Astrocyte of the spinal cord (primary cell): ENCODE measurements around the gene BTBD9.

Source experiments
- DNase-seq: peaks from one replicate; pipeline ENCODE4 v3.0.0; 2011; ENCODE audit warnings: low read depth, low spot score
- H3K4me3 ChIP-seq: 2 replicates; pipeline ENCODE4 v1.5.1; 2011; ENCODE audit warnings: low read depth, mild to moderate bottlenecking, low read length, moderate library complexity
- in situ Hi-C: cut with HindIII; loops from 2 replicates; pipeline ENCODE4 v1.10.0; 2017; ENCODE audit warnings: low sequenced_read_pairs
- TF ChIP-seq, protein P1 (sequence below): IDR thresholded peaks from 2 replicates; pipeline ENCODE4 v1.5.1; 2012; ENCODE audit warnings: low read depth, mild to moderate bottlenecking, low read length, inconsistent platforms

The BTBD9 gene

GRCh38 chr6:38168699-38169098 lies 471.0 kb downstream of the BTBD9 start:
- in situ Hi-C loops, result no loop called here
- no peak for DNase-seq
- TF ChIP-seq, protein P1, sequence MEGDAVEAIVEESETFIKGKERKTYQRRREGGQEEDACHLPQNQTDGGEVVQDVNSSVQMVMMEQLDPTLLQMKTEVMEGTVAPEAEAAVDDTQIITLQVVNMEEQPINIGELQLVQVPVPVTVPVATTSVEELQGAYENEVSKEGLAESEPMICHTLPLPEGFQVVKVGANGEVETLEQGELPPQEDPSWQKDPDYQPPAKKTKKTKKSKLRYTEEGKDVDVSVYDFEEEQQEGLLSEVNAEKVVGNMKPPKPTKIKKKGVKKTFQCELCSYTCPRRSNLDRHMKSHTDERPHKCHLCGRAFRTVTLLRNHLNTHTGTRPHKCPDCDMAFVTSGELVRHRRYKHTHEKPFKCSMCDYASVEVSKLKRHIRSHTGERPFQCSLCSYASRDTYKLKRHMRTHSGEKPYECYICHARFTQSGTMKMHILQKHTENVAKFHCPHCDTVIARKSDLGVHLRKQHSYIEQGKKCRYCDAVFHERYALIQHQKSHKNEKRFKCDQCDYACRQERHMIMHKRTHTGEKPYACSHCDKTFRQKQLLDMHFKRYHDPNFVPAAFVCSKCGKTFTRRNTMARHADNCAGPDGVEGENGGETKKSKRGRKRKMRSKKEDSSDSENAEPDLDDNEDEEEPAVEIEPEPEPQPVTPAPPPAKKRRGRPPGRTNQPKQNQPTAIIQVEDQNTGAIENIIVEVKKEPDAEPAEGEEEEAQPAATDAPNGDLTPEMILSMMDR, result no peak

DNA sequence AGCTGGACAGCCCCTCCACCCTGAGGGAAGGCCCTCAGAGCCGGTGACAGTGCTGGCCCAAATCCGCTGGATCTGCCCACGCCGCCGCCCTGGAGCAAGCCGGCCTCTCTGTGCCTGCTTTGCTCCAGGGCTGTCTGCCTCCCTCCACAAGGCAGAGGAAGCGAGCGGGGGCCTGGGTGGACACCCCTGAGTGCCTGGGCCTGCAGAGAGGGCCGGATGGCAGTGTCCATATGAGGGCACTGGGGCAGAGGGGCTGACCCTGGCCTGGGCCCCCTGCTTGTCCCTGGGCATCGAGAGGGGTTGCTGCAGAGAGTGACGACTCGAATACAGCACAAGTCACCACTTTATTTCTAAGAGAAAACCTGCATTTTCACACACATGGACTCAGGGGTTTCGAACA lies 471.6 kb downstream of the BTBD9 start:
- no peak for DNase-seq
- no peak overlapping the region for H3K4me3 ChIP-seq
- in situ Hi-C loops, result no loop called here
- TF ChIP-seq, protein P1, result no peak

More at GRCh38 chr6:38168699-38169098, 471.0 kb downstream of the BTBD9 start:
- H3K4me3 ChIP-seq, result no peak overlapping the region

DNA sequence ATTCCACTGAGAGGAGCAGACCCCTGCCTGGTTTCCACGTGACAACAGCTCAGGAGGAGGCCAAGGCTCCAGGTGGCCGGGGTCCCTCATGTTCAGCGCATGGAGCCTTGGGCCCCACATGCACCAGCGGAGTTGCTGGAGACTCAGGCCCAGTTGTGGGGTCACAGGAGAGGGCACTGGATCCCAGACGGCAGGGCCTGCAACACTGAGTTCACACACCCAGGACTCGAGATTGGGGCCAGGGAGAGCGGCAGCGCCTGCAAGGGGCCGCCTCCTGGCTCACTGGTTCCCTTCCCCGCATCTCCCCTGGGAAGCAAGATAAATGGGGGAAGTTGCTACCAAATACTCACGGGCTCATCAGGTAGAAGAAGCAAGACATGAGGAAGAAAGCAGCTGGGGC lies 472.1 kb downstream of the BTBD9 start:
- no peak for DNase-seq
- in situ Hi-C loops, result no loop called here
- H3K4me3 ChIP-seq, result no peak overlapping the region
- TF ChIP-seq, protein P1, result no peak

GRCh38 chr6:38166411-38167240 lies 473.1 kb downstream of the BTBD9 start:
- no peak overlapping the region for H3K4me3 ChIP-seq
- in situ Hi-C loops, result no loop called here
- no peak for DNase-seq
- TF ChIP-seq, protein P1, result no peak

- H3K4me3 ChIP-seq, result no peak overlapping the region
- in situ Hi-C loops, result no loop called here
These were observed 475.0 kb downstream of the BTBD9 start for GRCh38 chr6:38164671-38165108.

DNA sequence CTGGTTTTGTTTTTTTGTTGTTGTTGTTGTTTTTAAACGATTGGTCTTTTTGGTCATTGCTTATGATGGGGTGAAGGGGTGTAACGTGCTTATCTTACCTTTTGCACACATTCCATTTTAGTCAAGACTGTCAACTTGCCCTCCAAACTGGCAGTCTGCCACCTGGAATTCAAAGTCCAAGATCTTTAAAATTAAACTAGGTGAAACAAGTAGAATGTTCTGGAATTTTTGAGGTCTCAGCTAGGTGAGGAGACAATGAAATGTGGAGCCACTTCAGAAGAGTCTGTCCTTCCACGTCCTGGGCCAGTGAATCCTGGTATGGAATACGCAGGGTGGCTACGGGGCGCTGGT lies 475.6 kb downstream of the BTBD9 start:
- DNase-seq, result no peak
- TF ChIP-seq, protein P1, result no peak
- in situ Hi-C loops, result no loop called here
- no peak overlapping the region for H3K4me3 ChIP-seq

More at GRCh38 chr6:38164671-38165108, 475.0 kb downstream of the BTBD9 start:
- TF ChIP-seq, protein P1, result no peak
- no peak for DNase-seq
